HepG2 (cell line): ENCODE results near the gene NUTF2. TPM values are rescaled to one million over a fixed set of nuclear protein-coding genes. Genes with fewer than 3 reads are reported as not detected.

Source experiments
- FOXC1 ChIP-seq: sonication (generic); formaldehyde crosslinking; IDR thresholded peaks from 2 replicates; pipeline ENCODE4 v1.8.0; 2022; ENCODE audit warnings: mild to moderate bottlenecking, missing genetic modification reagents, borderline replicate concordance
- JDP2 ChIP-seq: sonication (generic); formaldehyde crosslinking; IDR thresholded peaks from 2 replicates; pipeline ENCODE4 v1.8.1; 2022; ENCODE audit warnings: missing genetic modification reagents, borderline replicate concordance
- REXO4 ChIP-seq: sonication (generic); formaldehyde crosslinking; IDR thresholded peaks from 2 replicates; pipeline ENCODE4 v1.8.0; 2022; ENCODE audit warnings: missing genetic modification reagents, mild to moderate bottlenecking, borderline replicate concordance
- ZFP36 ChIP-seq: fragments of 150-350 bp; IDR thresholded peaks from 2 replicates; pipeline ENCODE4 v1.6.1; 2018; ENCODE audit warnings: borderline replicate concordance, low read length, low read depth; ENCODE audit not compliant: partially characterized antibody
- ZNF136 ChIP-seq: sonication (generic); formaldehyde crosslinking; IDR thresholded peaks from 2 replicates; pipeline ENCODE4 v1.8.1; 2022; ENCODE audit warnings: low read depth, mild to moderate bottlenecking, moderate library complexity, missing genetic modification reagents
- ZNF160 ChIP-seq: sonication (generic); formaldehyde crosslinking; IDR thresholded peaks from 2 replicates; pipeline ENCODE4 v1.8.0; 2022; ENCODE audit warnings: mild to moderate bottlenecking, inconsistent platforms, missing genetic modification reagents
- ZNF232 ChIP-seq: sonication (generic); formaldehyde crosslinking; IDR thresholded peaks from 2 replicates; pipeline ENCODE4 v1.4.0; 2020; ENCODE audit warnings: missing genetic modification reagents, borderline replicate concordance
- ZNF354B ChIP-seq: sonication (generic); formaldehyde crosslinking; IDR thresholded peaks from 2 replicates; pipeline ENCODE4 v1.8.0; 2022; ENCODE audit warnings: mild to moderate bottlenecking, missing genetic modification reagents
- ZNF430 ChIP-seq: sonication (generic); formaldehyde crosslinking; IDR thresholded peaks from 2 replicates; pipeline ENCODE4 v1.9.0; 2021; ENCODE audit warnings: mild to moderate bottlenecking, missing genetic modification reagents
- ZNF619 ChIP-seq: sonication (generic); formaldehyde crosslinking; IDR thresholded peaks from 2 replicates; pipeline ENCODE4 v1.4.0; 2020; ENCODE audit warnings: mild to moderate bottlenecking, missing genetic modification reagents
- ZNF784 ChIP-seq: sonication (generic); formaldehyde crosslinking; IDR thresholded peaks from 2 replicates; pipeline ENCODE4 v1.5.1; 2020; ENCODE audit warnings: missing genetic modification reagents, mild to moderate bottlenecking, borderline replicate concordance
- ZNF878 ChIP-seq: sonication (generic); formaldehyde crosslinking; IDR thresholded peaks from 2 replicates; pipeline ENCODE4 v1.8.1; 2023; ENCODE audit warnings: mild to moderate bottlenecking, missing genetic modification reagents, moderate library complexity
- ZSCAN21 ChIP-seq: sonication (generic); formaldehyde crosslinking; IDR thresholded peaks from 2 replicates; pipeline ENCODE4 v1.8.0; 2022; ENCODE audit warnings: mild to moderate bottlenecking, missing genetic modification reagents, moderate library complexity, borderline replicate concordance
- ZSCAN25 ChIP-seq: sonication (generic); formaldehyde crosslinking; IDR thresholded peaks from 2 replicates; pipeline ENCODE4 v1.8.0; 2022; ENCODE audit warnings: mild to moderate bottlenecking, missing genetic modification reagents
- polyA plus RNA-seq, 8 experiments: library from polyadenylated mRNA; depleted of rRNA in 3 of 8; stranded (reverse) in 7 of 8; unstranded in 1 of 8; fragments of >200 nt; fragmentation: Illumina TruSeq in 4 of 8; extraction: Trizol in 4 of 8; gene quantifications; 2 replicates each; pipeline versions ENCODE4 v1.2.1 to v1.2.3, GENCODE V29; 2011 to 2016; ENCODE audit warnings: low read depth in 4 of 8, missing spikeins in 1 of 8, mixed read lengths in 1 of 8; ENCODE audit not compliant: insufficient read depth in 1 of 8
- total RNA-seq, 5 experiments: library from RNA; depleted of rRNA; stranded (reverse); fragments of >200 nt; fragmentation: Illumina TruSeq; extraction: Trizol; gene quantifications; 2 replicates each; pipeline ENCODE4 v1.2.3, GENCODE V29; 2016; ENCODE audit warnings: low read depth in 1 of 5
- TF ChIP-seq, protein P1 (sequence below): fragments of 450-650 bp; IDR thresholded peaks from 2 replicates; pipeline ENCODE4 v1.6.1; 2016
- TF ChIP-seq, protein P2 (sequence below): sonication (generic); formaldehyde crosslinking; IDR thresholded peaks from 2 replicates; pipeline ENCODE4; 2020; ENCODE audit warnings: missing genetic modification reagents, mild to moderate bottlenecking, borderline replicate concordance
- TF ChIP-seq, protein P3 (sequence below): sonication (generic); formaldehyde crosslinking; IDR thresholded peaks from 2 replicates; pipeline ENCODE4 v1.5.0; 2020; ENCODE audit warnings: missing genetic modification reagents, mild to moderate bottlenecking, borderline replicate concordance
- TF ChIP-seq, protein P4 (sequence below): sonication (generic); formaldehyde crosslinking; IDR thresholded peaks from 2 replicates; pipeline ENCODE4 v1.8.0; 2022; ENCODE audit warnings: missing genetic modification reagents, mild to moderate bottlenecking, inconsistent platforms, borderline replicate concordance

NUTF2 gene
- total and polyA plus RNA-seq, 2 of the 13 experiments (the other 11 are each of a cell fraction or from before 2014, with no cell fraction given): 168 to 214 TPM

- TF ChIP-seq REXO4 (CRISPR knock-in tag): no peak
- TF ChIP-seq ZNF878 (CRISPR knock-in tag): no peak
- TF ChIP-seq, protein P1, sequence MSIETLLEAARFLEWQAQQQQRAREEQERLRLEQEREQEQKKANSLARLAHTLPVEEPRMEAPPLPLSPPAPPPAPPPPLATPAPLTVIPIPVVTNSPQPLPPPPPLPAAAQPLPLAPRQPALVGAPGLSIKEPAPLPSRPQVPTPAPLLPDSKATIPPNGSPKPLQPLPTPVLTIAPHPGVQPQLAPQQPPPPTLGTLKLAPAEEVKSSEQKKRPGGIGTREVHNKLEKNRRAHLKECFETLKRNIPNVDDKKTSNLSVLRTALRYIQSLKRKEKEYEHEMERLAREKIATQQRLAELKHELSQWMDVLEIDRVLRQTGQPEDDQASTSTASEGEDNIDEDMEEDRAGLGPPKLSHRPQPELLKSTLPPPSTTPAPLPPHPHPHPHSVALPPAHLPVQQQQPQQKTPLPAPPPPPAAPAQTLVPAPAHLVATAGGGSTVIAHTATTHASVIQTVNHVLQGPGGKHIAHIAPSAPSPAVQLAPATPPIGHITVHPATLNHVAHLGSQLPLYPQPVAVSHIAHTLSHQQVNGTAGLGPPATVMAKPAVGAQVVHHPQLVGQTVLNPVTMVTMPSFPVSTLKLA: peak; percentile 38; the same call in 1 of the 2 replicates
- TF ChIP-seq ZNF619: peak; percentile 88
- TF ChIP-seq ZSCAN21 (CRISPR knock-in tag): peak; percentile 77; the same call in 1 of the 2 replicates
- TF ChIP-seq FOXC1 (CRISPR knock-in tag): peak; percentile 37; the same call in 1 of the 2 replicates
- TF ChIP-seq ZNF784 (CRISPR knock-in tag): peak; percentile 76; the same call in 1 of the 2 replicates
- TF ChIP-seq ZSCAN25 (CRISPR knock-in tag): no peak; the same call in 1 of the 2 replicates
- TF ChIP-seq ZNF136 (CRISPR knock-in tag): no peak
- no peak for TF ChIP-seq ZNF354B (CRISPR knock-in tag)
- TF ChIP-seq, protein P2, sequence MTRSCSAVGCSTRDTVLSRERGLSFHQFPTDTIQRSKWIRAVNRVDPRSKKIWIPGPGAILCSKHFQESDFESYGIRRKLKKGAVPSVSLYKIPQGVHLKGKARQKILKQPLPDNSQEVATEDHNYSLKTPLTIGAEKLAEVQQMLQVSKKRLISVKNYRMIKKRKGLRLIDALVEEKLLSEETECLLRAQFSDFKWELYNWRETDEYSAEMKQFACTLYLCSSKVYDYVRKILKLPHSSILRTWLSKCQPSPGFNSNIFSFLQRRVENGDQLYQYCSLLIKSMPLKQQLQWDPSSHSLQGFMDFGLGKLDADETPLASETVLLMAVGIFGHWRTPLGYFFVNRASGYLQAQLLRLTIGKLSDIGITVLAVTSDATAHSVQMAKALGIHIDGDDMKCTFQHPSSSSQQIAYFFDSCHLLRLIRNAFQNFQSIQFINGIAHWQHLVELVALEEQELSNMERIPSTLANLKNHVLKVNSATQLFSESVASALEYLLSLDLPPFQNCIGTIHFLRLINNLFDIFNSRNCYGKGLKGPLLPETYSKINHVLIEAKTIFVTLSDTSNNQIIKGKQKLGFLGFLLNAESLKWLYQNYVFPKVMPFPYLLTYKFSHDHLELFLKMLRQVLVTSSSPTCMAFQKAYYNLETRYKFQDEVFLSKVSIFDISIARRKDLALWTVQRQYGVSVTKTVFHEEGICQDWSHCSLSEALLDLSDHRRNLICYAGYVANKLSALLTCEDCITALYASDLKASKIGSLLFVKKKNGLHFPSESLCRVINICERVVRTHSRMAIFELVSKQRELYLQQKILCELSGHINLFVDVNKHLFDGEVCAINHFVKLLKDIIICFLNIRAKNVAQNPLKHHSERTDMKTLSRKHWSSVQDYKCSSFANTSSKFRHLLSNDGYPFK: peak; percentile 64; the same call in 1 of the 2 replicates
- no peak for TF ChIP-seq ZNF232
- TF ChIP-seq, protein P3, sequence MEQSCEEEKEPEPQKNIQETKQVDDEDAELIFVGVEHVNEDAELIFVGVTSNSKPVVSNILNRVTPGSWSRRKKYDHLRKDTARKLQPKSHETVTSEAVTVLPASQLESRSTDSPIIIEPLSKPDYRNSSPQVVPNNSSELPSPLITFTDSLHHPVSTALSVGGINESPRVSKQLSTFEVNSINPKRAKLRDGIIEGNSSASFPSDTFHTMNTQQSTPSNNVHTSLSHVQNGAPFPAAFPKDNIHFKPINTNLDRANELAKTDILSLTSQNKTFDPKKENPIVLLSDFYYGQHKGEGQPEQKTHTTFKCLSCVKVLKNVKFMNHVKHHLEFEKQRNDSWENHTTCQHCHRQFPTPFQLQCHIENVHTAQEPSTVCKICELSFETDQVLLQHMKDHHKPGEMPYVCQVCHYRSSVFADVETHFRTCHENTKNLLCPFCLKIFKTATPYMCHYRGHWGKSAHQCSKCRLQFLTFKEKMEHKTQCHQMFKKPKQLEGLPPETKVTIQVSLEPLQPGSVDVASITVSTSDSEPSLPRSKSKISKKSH: no peak; the same call in none of the 2 replicates
- no peak for TF ChIP-seq ZNF160 (CRISPR knock-in tag)
- peak; percentile 54 for TF ChIP-seq ZNF430 (CRISPR knock-in tag)
- TF ChIP-seq ZFP36: no peak
- TF ChIP-seq JDP2 (CRISPR knock-in tag): no peak
- TF ChIP-seq, protein P4, sequence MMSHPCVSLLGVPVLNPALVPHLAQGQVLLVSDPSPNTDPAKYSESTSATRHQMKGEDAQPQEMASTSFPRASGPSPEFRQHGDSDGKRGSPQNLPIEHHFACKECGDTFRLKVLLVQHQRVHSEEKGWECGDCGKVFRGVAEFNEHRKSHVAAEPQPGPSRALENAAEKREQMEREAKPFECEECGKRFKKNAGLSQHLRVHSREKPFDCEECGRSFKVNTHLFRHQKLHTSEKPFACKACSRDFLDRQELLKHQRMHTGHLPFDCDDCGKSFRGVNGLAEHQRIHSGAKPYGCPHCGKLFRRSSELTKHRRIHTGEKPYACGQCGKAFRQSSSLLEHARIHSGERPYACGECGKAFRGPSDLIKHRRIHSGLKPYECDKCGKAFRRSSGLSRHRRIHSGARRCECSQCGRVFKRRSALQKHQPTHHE: no peak
These were observed 4.8 kb upstream of the NUTF2 start, which contains the start of gene THAP11 (continued) for GRCh38 chr16:67841816-67842508.
